Mucosa of rectum (tissue), 2 donors: ENCODE measurements around the gene EIF3M.

Source experiments
- H3K27ac ChIP-seq, 2 donors: one replicate each; pipeline ENCODE4 v1.7.0; 2013; ENCODE audit warnings: inconsistent platforms in 2 of 2, low read depth in 2 of 2, low read length in 2 of 2
- H3K27me3 ChIP-seq, 2 donors: one replicate each; pipeline ENCODE4 v1.7.0; 2013; ENCODE audit warnings: low read length in 2 of 2; ENCODE audit not compliant: control insufficient read depth in 2 of 2, insufficient read depth in 2 of 2
- H3K36me3 ChIP-seq, 2 donors: one replicate each; pipeline ENCODE4 v1.7.0; 2013; ENCODE audit warnings: low read length in 2 of 2; ENCODE audit not compliant: control insufficient read depth in 2 of 2, insufficient read depth in 2 of 2
- H3K4me1 ChIP-seq, 2 donors: one replicate each; pipeline ENCODE4 v1.7.0; 2013; ENCODE audit warnings: low read length in 2 of 2, mild to moderate bottlenecking in 1 of 2; ENCODE audit not compliant: control insufficient read depth in 2 of 2, insufficient read depth in 2 of 2
- H3K4me3 ChIP-seq, 2 donors: one replicate each; pipeline ENCODE4 v1.7.0; 2013; ENCODE audit warnings: low read length in 2 of 2
- H3K9ac ChIP-seq, 2 donors: one replicate each; pipeline ENCODE4 v1.7.0; 2013; ENCODE audit warnings: low read length in 2 of 2, low read depth in 1 of 2, mild to moderate bottlenecking in 1 of 2
- H3K9me3 ChIP-seq, 2 donors: one replicate each; pipeline ENCODE4 v1.7.0; 2013; ENCODE audit warnings: low read length in 2 of 2; ENCODE audit not compliant: control insufficient read depth in 2 of 2
- donor health status: healthy.
- donor health status: Normal muscosa, but diverticular disease.

Gene EIF3M

DNA sequence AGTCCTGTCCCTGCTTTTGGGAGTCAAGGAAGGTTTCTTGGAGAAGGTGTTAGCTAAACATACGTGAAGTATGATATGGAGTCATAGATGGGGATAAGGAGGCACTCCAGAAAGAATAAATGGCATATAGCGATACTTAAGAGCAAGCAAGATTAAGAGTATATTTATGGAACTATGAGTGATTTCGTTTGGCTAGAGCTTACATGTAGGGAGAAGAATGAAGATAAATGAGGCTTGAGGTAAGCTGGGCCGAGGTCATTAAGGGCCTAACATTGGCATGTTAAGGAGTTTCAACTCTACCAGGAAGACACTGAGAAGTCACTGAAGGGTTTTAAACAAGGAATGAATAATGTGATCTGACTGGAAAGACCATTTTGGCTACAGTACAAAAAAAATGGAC lies 33.3 kb downstream of the EIF3M start:
- no peaks in the 10 kb centered on the region for H3K9me3 ChIP-seq
- H3K4me3 ChIP-seq, result no peak overlapping the region
- no peak overlapping the region for H3K9ac ChIP-seq
- H3K27me3 ChIP-seq, result no peaks in the 10 kb centered on the region
- H3K4me1 ChIP-seq, result no peaks in the 10 kb centered on the region
- no peak overlapping the region for H3K27ac ChIP-seq
- no peaks in the 10 kb centered on the region for H3K36me3 ChIP-seq

- H3K9ac ChIP-seq, result no peak overlapping the region
- H3K36me3 ChIP-seq, result no peaks in the 10 kb centered on the region
- no peaks in the 10 kb centered on the region for H3K4me1 ChIP-seq
- no peak overlapping the region for H3K4me3 ChIP-seq
- H3K9me3 ChIP-seq, result no peaks in the 10 kb centered on the region
- H3K27ac ChIP-seq, result no peak overlapping the region
- no peaks in the 10 kb centered on the region for H3K27me3 ChIP-seq
These were observed 47.2 kb downstream of the EIF3M start for GRCh38 chr11:32630844-32631243.

- Histone ChIP-seq H3K27me3 (no peaks in the 10 kb centered on the region), H3K4me3 (no peak overlapping the region), H3K9me3 (no peaks in the 10 kb centered on the region), H3K36me3 (no peaks in the 10 kb centered on the region), H3K27ac (no peak overlapping the region), H3K9ac (no peak overlapping the region), H3K4me1 (no peaks in the 10 kb centered on the region)
These were observed 52.2 kb downstream of the EIF3M start for GRCh38 chr11:32635819-32636218.

- no peak overlapping the region for H3K27ac ChIP-seq
- no peaks in the 10 kb centered on the region for H3K36me3 ChIP-seq
- H3K4me3 ChIP-seq, result no peak overlapping the region
- no peak overlapping the region for H3K9ac ChIP-seq
- H3K27me3 ChIP-seq, result no peaks in the 10 kb centered on the region
- H3K4me1 ChIP-seq, result no peaks in the 10 kb centered on the region
- no peaks in the 10 kb centered on the region for H3K9me3 ChIP-seq
These were observed 57.7 kb downstream of the EIF3M start for GRCh38 chr11:32641361-32641760.

- Histone ChIP-seq H3K4me1 (no peaks in the 10 kb centered on the region), H3K9ac (no peak overlapping the region), H3K36me3 (no peaks in the 10 kb centered on the region), H3K27ac (no peak overlapping the region), H3K4me3 (no peak overlapping the region), H3K27me3 (no peaks in the 10 kb centered on the region), H3K9me3 (no peaks in the 10 kb centered on the region)
These were observed 59.9 kb downstream of the EIF3M start for GRCh38 chr11:32643526-32643925.
